HFF-Myc (cell line): ENCODE measurements around the gene KLB.
A peak's percentile ranks its signal among the peaks of the same experiment; 100 is the strongest.
"Not testable (repeated sequence)": the region's sequence is repeated elsewhere in the genome, so short reads cannot be mapped to it uniquely, and the experiment has no call there.

Source experiments
- DNase-seq: peaks from one replicate; pipeline ENCODE4 v3.0.0-alpha.2; 2011; ENCODE audit warnings: low read depth; ENCODE audit errors: extremely low read depth
- H3K4me3 ChIP-seq: replicated peaks from 2 replicates; pipeline ENCODE4 v1.5.1; 2011; ENCODE audit warnings: low read depth, mild to moderate bottlenecking, control low read depth, low read length
- TF ChIP-seq, protein P1 (sequence below): IDR thresholded peaks from 2 replicates; pipeline ENCODE4 v1.5.1; 2012; ENCODE audit warnings: mild to moderate bottlenecking, low read depth, low read length, control low read depth; ENCODE audit errors: missing control alignments

KLB gene

DNA sequence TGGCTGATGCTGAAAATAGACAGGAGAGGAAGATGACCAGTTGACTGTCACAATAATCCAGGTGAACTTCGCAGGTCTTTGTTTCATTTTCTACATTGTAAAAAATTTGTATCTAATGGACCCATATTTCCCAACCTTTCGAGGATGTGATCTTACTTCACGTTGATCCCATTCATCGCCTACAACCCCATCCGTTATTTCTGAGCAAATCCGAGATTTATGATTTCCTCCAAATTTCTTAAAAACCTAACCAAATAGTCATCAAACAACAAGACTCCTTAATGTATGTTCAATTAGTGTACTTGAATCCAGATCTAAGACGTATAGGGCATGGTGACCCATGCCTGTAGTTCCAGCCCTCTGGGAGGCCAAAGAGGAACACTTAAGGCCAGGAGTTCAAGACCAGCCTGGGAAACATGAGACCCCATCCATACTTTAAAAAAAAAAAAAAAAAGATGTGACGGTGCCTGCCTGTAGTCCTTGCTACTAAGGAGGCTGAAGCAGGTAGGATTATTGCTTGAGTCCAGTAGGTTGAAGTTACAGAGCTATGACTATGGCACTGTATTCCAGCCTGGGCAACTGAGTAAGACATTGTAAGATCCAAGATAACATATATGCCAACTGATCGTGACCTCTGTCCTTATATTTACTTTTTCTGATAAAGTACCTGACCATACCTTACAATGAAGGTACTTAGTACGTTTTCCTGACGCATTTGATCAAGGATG, 46.3 kb downstream of the KLB start:
- no peak overlapping the region for H3K4me3 ChIP-seq
- no peak for DNase-seq
- TF ChIP-seq, protein P1, sequence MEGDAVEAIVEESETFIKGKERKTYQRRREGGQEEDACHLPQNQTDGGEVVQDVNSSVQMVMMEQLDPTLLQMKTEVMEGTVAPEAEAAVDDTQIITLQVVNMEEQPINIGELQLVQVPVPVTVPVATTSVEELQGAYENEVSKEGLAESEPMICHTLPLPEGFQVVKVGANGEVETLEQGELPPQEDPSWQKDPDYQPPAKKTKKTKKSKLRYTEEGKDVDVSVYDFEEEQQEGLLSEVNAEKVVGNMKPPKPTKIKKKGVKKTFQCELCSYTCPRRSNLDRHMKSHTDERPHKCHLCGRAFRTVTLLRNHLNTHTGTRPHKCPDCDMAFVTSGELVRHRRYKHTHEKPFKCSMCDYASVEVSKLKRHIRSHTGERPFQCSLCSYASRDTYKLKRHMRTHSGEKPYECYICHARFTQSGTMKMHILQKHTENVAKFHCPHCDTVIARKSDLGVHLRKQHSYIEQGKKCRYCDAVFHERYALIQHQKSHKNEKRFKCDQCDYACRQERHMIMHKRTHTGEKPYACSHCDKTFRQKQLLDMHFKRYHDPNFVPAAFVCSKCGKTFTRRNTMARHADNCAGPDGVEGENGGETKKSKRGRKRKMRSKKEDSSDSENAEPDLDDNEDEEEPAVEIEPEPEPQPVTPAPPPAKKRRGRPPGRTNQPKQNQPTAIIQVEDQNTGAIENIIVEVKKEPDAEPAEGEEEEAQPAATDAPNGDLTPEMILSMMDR, result no peak

DNA sequence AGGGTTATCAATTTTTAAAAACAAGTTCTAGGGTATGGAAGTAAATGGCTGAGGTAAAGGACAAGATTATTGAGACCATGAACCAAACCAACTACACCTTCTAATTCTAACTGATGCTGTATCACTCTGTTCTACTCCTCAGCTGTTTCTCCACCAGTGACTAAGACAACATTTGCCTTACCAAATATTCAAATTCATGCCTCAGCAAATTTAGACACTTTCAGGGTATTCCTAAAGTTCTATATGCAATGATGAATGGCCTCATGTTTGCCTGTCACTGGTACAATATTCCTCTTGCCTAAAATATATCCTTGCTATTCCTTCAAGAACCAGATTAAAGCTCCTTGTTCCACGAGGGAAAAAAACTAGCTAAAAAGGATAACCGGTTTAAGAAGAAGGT, 47.0 kb downstream of the KLB start:
- TF ChIP-seq, protein P1, result no peak
- DNase-seq, result no peak
- H3K4me3 ChIP-seq, result no peak overlapping the region

DNA sequence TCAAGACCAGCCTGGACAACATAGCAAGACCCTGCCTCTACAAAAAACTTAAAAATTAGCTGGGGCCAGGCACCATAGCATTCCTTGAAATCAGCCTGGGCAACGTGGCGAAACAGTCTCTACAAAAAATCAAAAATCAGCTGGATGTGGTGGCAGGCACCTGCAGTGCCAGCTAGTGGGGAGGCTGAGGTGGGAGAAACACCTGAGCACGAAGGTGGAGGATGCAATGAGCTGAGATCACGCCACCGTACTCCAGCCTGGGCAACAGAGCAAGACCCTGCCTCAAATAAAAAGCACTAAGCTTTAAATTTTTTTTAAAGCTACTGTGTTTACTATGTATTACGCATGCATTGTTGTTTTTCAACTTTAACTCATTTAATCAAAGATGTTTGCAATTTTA, 48.8 kb downstream of the KLB start:
- no peak for DNase-seq
- TF ChIP-seq, protein P1, result no peak
- peak overlapping the region; percentile 98 for H3K4me3 ChIP-seq

DNA sequence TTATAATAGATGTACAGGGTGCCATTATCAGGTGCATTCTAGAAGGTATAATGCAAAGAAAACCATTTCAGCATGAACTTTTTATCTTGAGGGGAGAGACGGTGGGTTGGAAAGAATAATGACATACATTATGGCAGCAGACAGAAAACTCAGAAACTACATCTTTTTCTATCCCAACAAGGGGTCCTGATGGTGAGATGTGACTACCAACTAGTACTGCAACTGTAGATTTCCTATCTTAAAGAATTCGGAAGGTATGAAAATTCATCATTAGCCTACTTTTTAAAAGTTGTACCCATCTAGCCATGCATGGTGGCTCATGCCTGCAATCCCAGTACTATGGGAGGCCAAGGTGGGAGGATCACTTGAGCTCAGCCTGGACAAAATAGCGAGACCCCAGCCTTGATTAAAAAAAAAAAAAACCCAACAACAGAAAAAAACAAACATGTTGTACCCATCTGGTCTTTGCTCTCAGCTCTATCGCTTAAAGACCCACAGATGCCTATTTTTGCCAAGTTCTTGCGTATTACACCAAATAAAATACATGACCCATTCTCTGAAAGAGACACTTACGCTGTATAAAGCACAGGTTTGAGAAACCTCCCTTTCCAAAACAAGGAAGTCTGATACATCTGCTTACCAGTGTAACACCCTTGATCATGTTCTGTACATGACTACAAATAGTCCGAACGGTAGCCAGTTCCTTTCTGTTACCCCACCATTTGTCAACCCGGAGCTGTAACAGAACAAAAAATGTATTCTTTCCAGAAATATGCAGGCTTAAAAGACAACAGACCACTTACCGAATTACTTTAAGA, 50.4 kb downstream of the KLB start:
- TF ChIP-seq, protein P1, result no peak
- peak overlapping the region; percentile 98 for H3K4me3 ChIP-seq
- DNase-seq, result no peak

DNA sequence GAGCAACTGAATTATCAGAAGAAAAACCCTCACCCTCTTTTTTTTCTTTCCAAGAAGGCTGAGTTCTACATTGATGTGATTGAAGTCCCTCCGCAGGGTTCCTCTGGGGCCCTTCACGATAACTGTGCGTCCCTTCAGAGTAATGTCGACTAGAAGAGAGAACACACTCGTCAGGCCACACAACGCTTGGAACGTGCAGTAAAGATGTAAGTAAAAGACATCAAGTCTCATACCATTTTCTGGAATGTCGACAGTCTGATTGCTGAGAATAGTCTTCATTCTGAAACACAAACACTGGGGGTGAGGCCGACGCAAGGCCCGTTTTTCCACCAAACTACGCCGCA, 51.4 kb downstream of the KLB start:
- H3K4me3 ChIP-seq, result peak overlapping the region; percentile 98
- not testable (repeated sequence) for DNase-seq

DNA sequence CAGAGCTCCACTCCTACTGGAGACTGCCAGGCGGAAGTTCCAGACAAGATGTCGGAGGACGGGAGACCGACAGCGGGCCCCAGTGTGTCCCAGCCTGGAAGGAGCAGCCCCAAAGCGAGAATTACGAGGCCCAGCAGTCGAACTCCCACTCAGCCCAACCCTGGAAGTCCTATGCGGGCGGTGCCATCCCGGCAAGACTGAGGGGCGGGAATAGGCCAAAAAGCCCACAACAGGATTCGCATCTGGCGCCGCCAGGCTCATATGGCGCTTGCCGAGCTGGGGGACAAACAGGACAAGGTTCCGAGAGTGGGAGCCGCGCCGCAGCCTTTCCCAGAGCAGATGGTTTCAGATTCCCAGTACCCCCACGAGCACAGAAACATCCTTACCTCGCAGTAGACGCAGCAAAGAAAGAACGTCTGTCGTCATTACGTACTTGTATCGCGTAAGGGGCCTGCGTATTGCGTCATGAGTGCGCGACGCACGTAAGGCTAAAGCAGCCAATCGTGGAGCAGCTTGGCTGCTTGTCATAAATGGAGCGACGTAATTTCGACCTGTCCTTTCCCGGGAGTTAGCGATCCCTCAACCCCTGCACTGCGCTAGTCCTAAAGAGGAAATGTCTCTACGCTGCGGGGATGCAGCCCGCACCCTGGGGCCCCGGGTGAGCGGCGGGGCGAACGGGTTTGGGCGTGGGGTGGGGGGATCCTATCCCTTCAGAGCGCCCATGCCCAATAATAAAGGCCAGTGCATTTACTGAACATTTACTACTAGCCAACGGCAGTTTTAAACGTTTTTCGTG, 52.0 kb downstream of the KLB start, which contains the start of the genes LIAS and RPL9:
Gene LIAS, plus strand, starts transcription at position 552 of the 796 bp plus-strand sequence. Its CDS starts 62 bp downstream, at position 614.
Gene RPL9, minus strand, starts transcription at position 418 of the 796 bp plus-strand sequence. CDS start 483 bp downstream, outside the sequence.
- DNase-seq, result peak; percentile 99
- H3K4me3 ChIP-seq, result peak within 1 kb of the TSS; percentile 98
- TF ChIP-seq, protein P1, result no peak
